ENCODE data around the gene VTCN1. TPM values are rescaled to one million over a fixed set of nuclear protein-coding genes. Genes with fewer than 3 reads are reported as not detected.

VTCN1 gene
- total RNA-seq, 2 donors from 2014 or later = not detected

GRCh38 chr1:117201808-117202207 lies 8.9 kb downstream of the VTCN1 start:
- H3K27me3 ChIP-seq (ENCODE audit: control insufficient read depth, insufficient read depth, low read length, poor library complexity, severe bottlenecking) = no peaks in the 10 kb centered on the region
- H3K9me3 ChIP-seq (ENCODE audit: control insufficient read depth, low read length) = no peaks in the 10 kb centered on the region
- no peak overlapping the region for H3K27ac ChIP-seq (ENCODE audit: low read depth, low read length)
- no peak overlapping the region for H3K4me3 ChIP-seq (ENCODE audit: low read length)
- H3K36me3 Mint-ChIP-seq (ENCODE audit: low read depth) = no peaks in the 10 kb centered on the region
- H3K9ac ChIP-seq (ENCODE audit: extremely low read depth, low read length, poor library complexity, severe bottlenecking) = no peak overlapping the region
- no peaks in the 10 kb centered on the region for H3K27me3 Mint-ChIP-seq (ENCODE audit: insufficient read depth)
- H3K4me1 ChIP-seq (ENCODE audit: control insufficient read depth, insufficient read depth, low read length) = peaks cover 15% of the 10 kb centered on the region
- no peaks in the 10 kb centered on the region for H3K9me3 Mint-ChIP-seq
- no peak for TF ChIP-seq CTCF (conservative IDR thresholded peaks at IDR 0.05)
- H3K4me3 Mint-ChIP-seq = no peak overlapping the region
- H3K27ac Mint-ChIP-seq = no peak overlapping the region
- WGBS, 2 experiments (ENCODE audit: insufficient coverage in 1 of 2, insufficient read length in 1 of 2) = 82% methylated on average over 1 of the region's 1 CpG; no CpG with 5 or more reads in 1 of the 2 experiments
- DNase-seq = no peak
- no peaks in the 10 kb centered on the region for H3K36me3 ChIP-seq (ENCODE audit: control insufficient read depth, insufficient read depth, low read length)
- peaks cover 23% of the 10 kb centered on the region for H3K4me1 Mint-ChIP-seq

GRCh38 chr1:117198097-117198496 lies 12.6 kb downstream of the VTCN1 start:
- 85 to 88% methylated on average over 1 to 2 of the region's 2 CpGs for WGBS, 2 experiments (ENCODE audit: insufficient coverage in 1 of 2, insufficient read length in 1 of 2)
- H3K4me3 ChIP-seq (ENCODE audit: low read length) = no peak overlapping the region

GRCh38 chr1:117189726-117190125 lies 21.0 kb downstream of the VTCN1 start:
- TF ChIP-seq CTCF (conservative IDR thresholded peaks at IDR 0.05) = no peak
- Mint-ChIP-seq H3K27ac (no peak overlapping the region), H3K9me3 (peaks cover 9% of the 10 kb centered on the region), H3K4me1 (peaks cover 17% of the 10 kb centered on the region), H3K36me3 (ENCODE audit: low read depth) (no peaks in the 10 kb centered on the region), H3K27me3 (ENCODE audit: insufficient read depth) (no peaks in the 10 kb centered on the region), H3K4me3 (no peak overlapping the region)
- no peaks in the 10 kb centered on the region for H3K36me3 ChIP-seq (ENCODE audit: control insufficient read depth, insufficient read depth, low read length)
- WGBS, 2 experiments (ENCODE audit: insufficient coverage in 1 of 2, insufficient read length in 1 of 2) = 94% methylated on average over 2 of the region's 2 CpGs
- DNase-seq = no peak
- H3K4me3 ChIP-seq (ENCODE audit: low read length) = no peak overlapping the region
- H3K9ac ChIP-seq (ENCODE audit: extremely low read depth, low read length, poor library complexity, severe bottlenecking) = no peak overlapping the region
- peaks cover 16% of the 10 kb centered on the region for H3K9me3 ChIP-seq (ENCODE audit: control insufficient read depth, low read length)
- H3K4me1 ChIP-seq (ENCODE audit: control insufficient read depth, insufficient read depth, low read length) = no peaks in the 10 kb centered on the region
- no peaks in the 10 kb centered on the region for H3K27me3 ChIP-seq (ENCODE audit: control insufficient read depth, insufficient read depth, low read length, poor library complexity, severe bottlenecking)
- no peak overlapping the region for H3K27ac ChIP-seq (ENCODE audit: low read depth, low read length)

More at GRCh38 chr1:117198097-117198496, 12.6 kb downstream of the VTCN1 start:
- no peak for TF ChIP-seq CTCF (conservative IDR thresholded peaks at IDR 0.05)
- Mint-ChIP-seq H3K36me3 (ENCODE audit: low read depth) (no peaks in the 10 kb centered on the region), H3K9me3 (no peaks in the 10 kb centered on the region), H3K4me3 (no peak overlapping the region), H3K27me3 (ENCODE audit: insufficient read depth) (no peaks in the 10 kb centered on the region), H3K4me1 (peaks cover 22% of the 10 kb centered on the region), H3K27ac (no peak overlapping the region)
- Histone ChIP-seq H3K9ac (ENCODE audit: extremely low read depth, low read length, poor library complexity, severe bottlenecking) (no peak overlapping the region), H3K27ac (ENCODE audit: low read depth, low read length) (no peak overlapping the region), H3K27me3 (ENCODE audit: control insufficient read depth, insufficient read depth, low read length, poor library complexity, severe bottlenecking) (no peaks in the 10 kb centered on the region), H3K4me1 (ENCODE audit: control insufficient read depth, insufficient read depth, low read length) (peaks cover 12% of the 10 kb centered on the region), H3K36me3 (ENCODE audit: control insufficient read depth, insufficient read depth, low read length) (no peaks in the 10 kb centered on the region), H3K9me3 (ENCODE audit: control insufficient read depth, low read length) (peaks cover 4% of the 10 kb centered on the region)
- no peak for DNase-seq

Measured in endodermal cell (in vitro differentiated cells).